MM.1S (cell line): ENCODE results near the gene TMEM17.

ENCODE experiments used
- DNase-seq: peaks from one replicate; pipeline ENCODE4 v3.0.0-alpha.2; 2015
- H2AFZ ChIP-seq: fragments of 300-600 bp; sonication (generic); 2 replicates; pipeline ENCODE4 v1.6.0; 2016; ENCODE audit warnings: antibody characterized with exemption, low read length
- H3F3A ChIP-seq: fragments of 300-600 bp; sonication (generic); 2 replicates; pipeline ENCODE4 v1.6.1; 2016; ENCODE audit warnings: mild to moderate bottlenecking, antibody characterized with exemption, low read length, moderate library complexity, mixed read lengths; ENCODE audit not compliant: insufficient read depth
- H3K27ac ChIP-seq: fragments of 300-600 bp; sonication (generic); 2 replicates; pipeline ENCODE4 v1.5.1; 2016; ENCODE audit warnings: mild to moderate bottlenecking, low read length
- H3K27me3 ChIP-seq: fragments of 300-600 bp; sonication (generic); replicated peaks from 2 replicates; pipeline ENCODE4 v1.6.0; 2016; ENCODE audit warnings: low read length; ENCODE audit not compliant: insufficient read depth
- H3K36me3 ChIP-seq: fragments of 300-600 bp; sonication (generic); replicated peaks from 2 replicates; pipeline ENCODE4 v1.6.1; 2016; ENCODE audit warnings: mild to moderate bottlenecking, low read length, mixed read lengths; ENCODE audit not compliant: insufficient read depth
- H3K4me1 ChIP-seq: fragments of 300-600 bp; sonication (generic); 2 replicates; pipeline ENCODE4 v1.6.1; 2016; ENCODE audit warnings: low read length, mixed read lengths
- H3K4me2 ChIP-seq: fragments of 300-600 bp; sonication (generic); 2 replicates; pipeline ENCODE4 v1.6.0; 2016; ENCODE audit warnings: low read depth, low read length
- H3K4me3 ChIP-seq: fragments of 300-600 bp; sonication (generic); 2 replicates; pipeline ENCODE4 v1.5.1; 2016; ENCODE audit warnings: low read length, mixed read lengths
- H3K79me2 ChIP-seq: fragments of 300-600 bp; sonication (generic); 2 replicates; pipeline ENCODE4 v1.6.1; 2016; ENCODE audit warnings: mixed run types, low read length, mixed read lengths
- H3K9ac ChIP-seq: fragments of 300-600 bp; sonication (generic); 2 replicates; pipeline ENCODE4 v1.6.1; 2016; ENCODE audit warnings: low read length, mixed read lengths
- H3K9me2 ChIP-seq: fragments of 300-600 bp; sonication (generic); replicated peaks from 2 replicates; pipeline ENCODE4 v1.6.1; 2016; ENCODE audit warnings: mild to moderate bottlenecking, low read length, mixed read lengths; ENCODE audit not compliant: insufficient read depth
- H3K9me3 ChIP-seq: fragments of 300-600 bp; sonication (generic); replicated peaks from 2 replicates; pipeline ENCODE4 v1.6.1; 2016; ENCODE audit warnings: mild to moderate bottlenecking, low read length, mixed read lengths; ENCODE audit not compliant: insufficient read depth
- H4K20me1 ChIP-seq: fragments of 300-600 bp; sonication (generic); 2 replicates; pipeline ENCODE4 v1.6.1; 2016; ENCODE audit warnings: mild to moderate bottlenecking, low read length, moderate library complexity, mixed read lengths; ENCODE audit not compliant: insufficient read depth
- EZH2 ChIP-seq: fragments of 300-600 bp; sonication (generic); optimal IDR thresholded peaks from 2 replicates; pipeline ENCODE3; 2017; ENCODE audit warnings: low read depth, mild to moderate bottlenecking, antibody characterized with exemption, low read length, mixed read lengths
- EZH2phosphoT487 ChIP-seq: fragments of 300-600 bp; sonication (generic); IDR thresholded peaks from 2 replicates; pipeline ENCODE4 v1.6.1; 2018; ENCODE audit warnings: antibody characterized with exemption, low read length
- TF ChIP-seq, protein P1 (sequence below): fragments of 300-600 bp; sonication (generic); IDR thresholded peaks from 2 replicates; pipeline ENCODE4 v1.5.1; 2016; ENCODE audit warnings: antibody characterized with exemption, low read length, mixed read lengths

Gene TMEM17

DNA sequence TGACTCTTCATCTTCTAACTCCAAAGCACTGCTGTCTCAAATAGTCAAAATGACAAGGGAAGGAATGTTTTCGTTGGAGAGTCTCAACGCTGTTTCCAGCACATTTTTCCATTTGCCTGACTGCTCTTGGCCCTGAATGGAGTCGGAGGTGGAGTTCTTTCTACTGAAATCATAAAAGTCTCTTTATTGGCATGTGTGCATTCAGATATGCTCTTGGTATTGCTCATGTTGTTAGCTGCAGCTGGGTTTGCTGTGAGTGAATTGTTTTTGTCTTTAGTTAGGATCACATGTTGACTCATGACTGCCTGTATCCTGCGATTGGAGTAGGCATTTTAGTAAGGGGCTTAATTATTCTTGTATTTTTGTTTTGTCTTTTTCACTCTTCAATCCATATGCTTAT is 16.8 kb downstream of the TMEM17 start:
- no peak overlapping the region for H2AFZ ChIP-seq
- H4K20me1 ChIP-seq, result no peaks in the 10 kb centered on the region
- no peaks in the 10 kb centered on the region for H3K36me3 ChIP-seq
- H3K9me2 ChIP-seq, result no peaks in the 10 kb centered on the region
- DNase-seq, result no peak
- H3K4me3 ChIP-seq, result no peak overlapping the region
- TF ChIP-seq EZH2 (no peak), EZH2phosphoT487 (no peak)
- TF ChIP-seq, protein P1, sequence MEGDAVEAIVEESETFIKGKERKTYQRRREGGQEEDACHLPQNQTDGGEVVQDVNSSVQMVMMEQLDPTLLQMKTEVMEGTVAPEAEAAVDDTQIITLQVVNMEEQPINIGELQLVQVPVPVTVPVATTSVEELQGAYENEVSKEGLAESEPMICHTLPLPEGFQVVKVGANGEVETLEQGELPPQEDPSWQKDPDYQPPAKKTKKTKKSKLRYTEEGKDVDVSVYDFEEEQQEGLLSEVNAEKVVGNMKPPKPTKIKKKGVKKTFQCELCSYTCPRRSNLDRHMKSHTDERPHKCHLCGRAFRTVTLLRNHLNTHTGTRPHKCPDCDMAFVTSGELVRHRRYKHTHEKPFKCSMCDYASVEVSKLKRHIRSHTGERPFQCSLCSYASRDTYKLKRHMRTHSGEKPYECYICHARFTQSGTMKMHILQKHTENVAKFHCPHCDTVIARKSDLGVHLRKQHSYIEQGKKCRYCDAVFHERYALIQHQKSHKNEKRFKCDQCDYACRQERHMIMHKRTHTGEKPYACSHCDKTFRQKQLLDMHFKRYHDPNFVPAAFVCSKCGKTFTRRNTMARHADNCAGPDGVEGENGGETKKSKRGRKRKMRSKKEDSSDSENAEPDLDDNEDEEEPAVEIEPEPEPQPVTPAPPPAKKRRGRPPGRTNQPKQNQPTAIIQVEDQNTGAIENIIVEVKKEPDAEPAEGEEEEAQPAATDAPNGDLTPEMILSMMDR, result no peak
- H3K27ac ChIP-seq, result no peak overlapping the region
- H3K9ac ChIP-seq, result no peak overlapping the region
- H3K4me2 ChIP-seq, result no peak overlapping the region
- no peaks in the 10 kb centered on the region for H3F3A ChIP-seq
- H3K4me1 ChIP-seq, result no peaks in the 10 kb centered on the region
- no peaks in the 10 kb centered on the region for H3K79me2 ChIP-seq
- H3K9me3 ChIP-seq, result no peaks in the 10 kb centered on the region
- H3K27me3 ChIP-seq, result no peaks in the 10 kb centered on the region

DNA sequence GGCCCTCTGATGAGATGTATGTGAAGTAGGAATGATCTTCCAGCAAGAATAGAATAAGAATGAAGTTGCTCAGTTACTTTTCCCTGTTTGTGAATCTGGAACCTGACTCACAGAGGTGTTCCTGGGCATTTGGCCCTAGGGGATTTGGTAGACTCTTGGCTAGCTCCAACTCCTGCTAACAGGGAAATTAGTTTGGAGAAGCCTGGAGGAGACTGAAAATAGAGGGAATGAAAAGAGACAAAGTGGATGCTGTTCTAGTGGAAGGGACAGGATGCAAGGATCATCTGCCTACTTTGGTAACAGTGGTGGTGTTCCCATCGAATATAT is 19.6 kb downstream of the TMEM17 start:
- Histone ChIP-seq H3K36me3 (no peaks in the 10 kb centered on the region), H3K27me3 (no peaks in the 10 kb centered on the region)

DNA sequence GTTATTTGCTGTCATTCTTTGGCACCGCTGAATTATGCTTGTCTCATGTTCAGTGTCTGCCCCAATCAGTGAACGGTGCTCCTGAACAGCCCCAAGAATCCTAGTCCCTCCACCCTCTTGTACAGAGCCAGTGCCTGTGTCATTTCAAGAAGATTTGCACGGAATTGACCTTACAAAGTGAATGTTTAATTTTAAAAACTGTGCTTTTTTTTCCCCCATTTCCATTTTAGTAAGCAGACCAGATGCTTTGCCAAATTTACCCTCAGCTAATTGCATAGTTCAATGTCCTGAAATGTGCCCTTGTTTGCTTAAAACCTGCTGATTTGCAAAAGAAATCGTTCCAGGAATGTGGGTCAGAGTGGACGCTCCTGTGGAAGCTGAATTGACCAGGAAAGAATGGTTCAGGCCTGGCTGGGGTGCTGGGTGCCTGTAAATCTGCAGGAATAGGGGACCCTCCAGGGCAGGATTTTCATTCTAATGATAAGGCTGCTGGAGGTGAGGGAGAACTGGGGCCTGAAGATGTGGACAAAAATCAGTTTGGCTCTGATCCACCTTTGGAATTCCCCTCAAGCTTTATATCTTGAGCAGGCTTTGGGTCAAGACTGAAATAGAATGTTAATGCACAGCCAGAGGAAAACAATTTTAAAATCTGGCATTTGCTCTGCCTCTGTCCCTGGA is 20.1 kb downstream of the TMEM17 start:
- Histone ChIP-seq H3K4me3 (no peak overlapping the region), H3F3A (no peaks in the 10 kb centered on the region), H3K9me2 (no peaks in the 10 kb centered on the region), H3K27me3 (no peaks in the 10 kb centered on the region), H3K36me3 (no peaks in the 10 kb centered on the region), H3K4me1 (no peaks in the 10 kb centered on the region), H3K9me3 (no peaks in the 10 kb centered on the region), H3K9ac (no peak overlapping the region), H4K20me1 (no peaks in the 10 kb centered on the region), H2AFZ (no peak overlapping the region), H3K27ac (no peak overlapping the region), H3K4me2 (no peak overlapping the region), H3K79me2 (no peaks in the 10 kb centered on the region)
- TF ChIP-seq EZH2phosphoT487 (no peak), EZH2 (no peak)
- TF ChIP-seq, protein P1, result no peak
- no peak for DNase-seq

More for the DNA sequence above, 19.6 kb downstream of the TMEM17 start:
- Histone ChIP-seq H3K4me3 (no peak overlapping the region), H3F3A (no peaks in the 10 kb centered on the region), H3K27ac (no peak overlapping the region), H3K4me2 (no peak overlapping the region), H3K9me3 (no peaks in the 10 kb centered on the region), H3K4me1 (no peaks in the 10 kb centered on the region), H3K9ac (no peak overlapping the region), H3K9me2 (no peaks in the 10 kb centered on the region), H4K20me1 (no peaks in the 10 kb centered on the region), H2AFZ (no peak overlapping the region), H3K79me2 (no peaks in the 10 kb centered on the region)
- no peak for DNase-seq
- TF ChIP-seq, protein P1, result no peak
- no peak for TF ChIP-seq EZH2phosphoT487
- no peak for TF ChIP-seq EZH2
